ENCODE data around the gene RNU6-9.

DNA sequence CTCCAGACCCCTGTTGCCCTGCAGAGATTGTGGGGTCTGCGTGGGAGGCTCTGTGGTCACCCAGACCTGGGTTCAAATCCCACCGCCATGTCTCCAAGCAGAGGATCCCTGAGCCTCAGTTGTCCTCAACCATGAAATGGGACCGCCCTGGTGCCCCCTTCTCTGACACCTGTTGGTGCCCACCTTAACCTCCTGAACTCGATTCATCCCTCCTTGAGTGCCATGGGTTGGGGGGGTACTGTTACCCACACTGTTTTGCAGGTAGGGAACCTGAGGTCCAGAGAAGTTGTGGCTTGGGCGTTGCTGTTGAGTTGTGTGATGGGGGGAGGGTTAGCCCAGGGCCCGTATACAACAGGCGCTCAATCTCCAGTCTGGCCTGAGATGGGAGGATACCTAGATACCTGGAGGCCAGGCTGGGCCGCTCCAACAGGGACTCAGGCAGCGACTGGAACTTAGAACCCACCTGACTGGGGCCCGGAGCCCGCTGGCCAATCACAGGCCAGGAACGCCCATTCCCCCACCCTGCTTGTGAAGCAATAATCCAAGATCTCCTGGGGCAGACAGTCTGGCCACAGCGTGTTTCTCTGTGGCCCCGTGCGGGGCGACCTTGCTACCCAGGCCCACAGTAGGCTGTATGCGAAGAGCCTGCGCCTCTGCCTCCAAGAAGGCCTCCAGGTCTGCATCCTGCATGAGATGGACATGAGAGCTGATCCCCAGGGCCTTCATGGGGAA lies 35.4 kb downstream of the RNU6-9 start:
- TF ChIP-seq, protein P1, sequence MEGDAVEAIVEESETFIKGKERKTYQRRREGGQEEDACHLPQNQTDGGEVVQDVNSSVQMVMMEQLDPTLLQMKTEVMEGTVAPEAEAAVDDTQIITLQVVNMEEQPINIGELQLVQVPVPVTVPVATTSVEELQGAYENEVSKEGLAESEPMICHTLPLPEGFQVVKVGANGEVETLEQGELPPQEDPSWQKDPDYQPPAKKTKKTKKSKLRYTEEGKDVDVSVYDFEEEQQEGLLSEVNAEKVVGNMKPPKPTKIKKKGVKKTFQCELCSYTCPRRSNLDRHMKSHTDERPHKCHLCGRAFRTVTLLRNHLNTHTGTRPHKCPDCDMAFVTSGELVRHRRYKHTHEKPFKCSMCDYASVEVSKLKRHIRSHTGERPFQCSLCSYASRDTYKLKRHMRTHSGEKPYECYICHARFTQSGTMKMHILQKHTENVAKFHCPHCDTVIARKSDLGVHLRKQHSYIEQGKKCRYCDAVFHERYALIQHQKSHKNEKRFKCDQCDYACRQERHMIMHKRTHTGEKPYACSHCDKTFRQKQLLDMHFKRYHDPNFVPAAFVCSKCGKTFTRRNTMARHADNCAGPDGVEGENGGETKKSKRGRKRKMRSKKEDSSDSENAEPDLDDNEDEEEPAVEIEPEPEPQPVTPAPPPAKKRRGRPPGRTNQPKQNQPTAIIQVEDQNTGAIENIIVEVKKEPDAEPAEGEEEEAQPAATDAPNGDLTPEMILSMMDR (conservative IDR thresholded peaks at IDR 0.05): no peak
- no peak for TF ChIP-seq EZH2 (IDR thresholded peaks at IDR 0.05; ENCODE audit: low read depth)
